ENCODE data around the gene WDFY1.

Gene WDFY1

DNA sequence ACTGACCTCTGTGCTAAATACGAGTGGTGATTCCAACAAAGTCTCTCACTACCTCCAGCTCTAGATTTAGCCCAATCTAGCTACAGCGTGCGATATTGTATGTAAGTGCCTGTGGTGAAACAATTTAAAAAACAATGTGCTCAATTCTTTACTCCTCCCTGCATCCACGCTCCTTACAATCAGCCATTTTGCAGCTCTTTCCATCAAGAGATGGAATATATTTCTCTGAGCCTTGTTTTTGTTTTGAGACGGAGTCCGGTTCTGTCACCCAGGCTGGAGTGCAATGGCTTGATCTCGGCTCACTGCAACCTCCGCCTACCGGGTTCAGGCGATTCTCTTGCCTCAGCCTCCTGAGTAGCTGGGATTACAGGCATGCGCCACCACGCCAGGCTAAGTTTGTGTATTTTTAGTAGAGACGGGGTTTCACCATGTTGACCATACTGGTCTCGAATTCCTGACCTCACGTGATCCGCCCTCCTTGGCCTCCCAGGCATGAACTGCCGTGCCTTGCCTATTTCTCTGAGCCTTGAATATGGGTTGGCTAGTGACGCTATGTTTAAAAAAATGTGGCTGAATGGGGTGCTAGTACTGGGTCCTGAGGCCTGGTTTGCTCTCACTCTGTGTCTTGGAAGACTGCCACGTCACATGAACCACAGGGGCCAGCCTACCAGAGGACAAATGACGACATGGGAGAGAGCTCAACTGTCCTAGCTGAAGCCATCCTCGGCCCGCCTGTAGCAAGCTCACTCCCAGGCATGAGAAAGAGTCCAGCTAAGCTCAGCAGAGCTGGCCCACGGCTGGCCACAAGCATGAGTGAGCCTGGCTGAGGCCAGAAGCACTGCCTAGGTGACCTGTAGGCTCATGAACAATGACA, 14.8 kb downstream of the WDFY1 start:
- peak; percentile 70 for DNase-seq (ENCODE audit: low spot score)

DNA sequence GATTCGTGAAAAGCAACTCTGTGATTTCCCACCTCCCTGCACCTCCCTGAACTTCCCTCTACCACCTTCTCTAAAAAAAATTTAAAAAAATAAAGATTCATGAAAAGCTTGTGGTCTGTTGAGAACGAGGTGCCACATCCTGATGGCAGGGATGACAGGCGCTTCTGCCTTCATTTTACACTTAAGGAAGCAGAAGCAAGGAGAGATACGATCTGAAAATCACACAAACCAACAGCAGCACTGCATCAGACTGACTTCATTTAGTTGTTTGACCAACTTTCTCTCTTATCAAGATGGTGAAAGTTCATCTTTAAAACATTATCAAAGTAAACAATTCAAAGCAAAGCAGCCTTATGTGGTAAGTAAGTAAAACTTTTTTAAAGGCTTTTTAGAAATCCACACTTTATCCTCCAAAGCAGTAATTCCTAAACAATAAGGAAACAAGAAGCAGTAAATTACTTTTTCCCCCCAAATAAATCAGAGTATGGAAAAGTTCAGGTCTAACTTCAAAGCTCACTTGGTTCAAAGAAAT, 15.5 kb downstream of the WDFY1 start:
- DNase-seq (ENCODE audit: low spot score): no peak

DNA sequence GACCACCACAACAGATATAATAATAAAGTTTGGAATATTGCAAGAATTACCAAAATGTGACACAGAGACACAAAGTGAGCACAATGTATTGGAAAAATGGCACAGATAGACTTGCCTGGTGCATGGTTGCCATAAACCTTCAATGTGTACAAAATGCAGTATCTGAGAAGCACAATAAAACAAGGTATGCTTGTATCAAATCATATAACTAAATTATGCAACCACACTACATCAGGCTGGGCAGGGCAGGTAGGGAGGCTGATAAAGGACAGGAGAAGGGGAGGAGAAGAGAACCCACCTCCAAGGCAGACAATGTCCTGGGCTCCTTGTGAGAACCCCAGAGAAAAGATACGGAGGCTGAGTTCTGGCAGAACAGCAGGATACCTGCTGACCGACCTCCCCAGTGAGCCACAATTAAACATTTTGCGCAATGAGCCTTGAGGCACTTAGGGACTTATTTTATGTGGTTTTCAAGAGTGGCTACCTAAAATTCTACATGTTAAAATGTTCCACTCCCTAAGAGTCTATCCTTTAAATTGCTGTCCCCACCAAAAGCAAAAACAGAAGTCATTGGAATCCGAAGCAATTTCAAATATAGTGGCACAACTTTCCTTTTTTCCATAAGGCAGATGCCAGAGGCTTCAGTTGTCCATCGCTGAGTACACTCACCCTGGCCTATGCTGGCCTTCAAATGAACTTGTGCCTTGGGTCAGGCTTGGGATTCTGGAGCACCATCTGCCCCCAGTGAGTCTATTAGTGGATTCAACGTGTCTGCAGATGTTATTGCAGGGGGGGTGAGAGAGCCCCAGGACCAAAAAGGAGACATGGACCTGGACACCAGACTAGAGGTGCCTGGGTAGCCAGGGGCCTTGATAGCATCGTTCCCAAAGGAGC, 16.8 kb downstream of the WDFY1 start:
- no peak for DNase-seq (ENCODE audit: low spot score)

DNA sequence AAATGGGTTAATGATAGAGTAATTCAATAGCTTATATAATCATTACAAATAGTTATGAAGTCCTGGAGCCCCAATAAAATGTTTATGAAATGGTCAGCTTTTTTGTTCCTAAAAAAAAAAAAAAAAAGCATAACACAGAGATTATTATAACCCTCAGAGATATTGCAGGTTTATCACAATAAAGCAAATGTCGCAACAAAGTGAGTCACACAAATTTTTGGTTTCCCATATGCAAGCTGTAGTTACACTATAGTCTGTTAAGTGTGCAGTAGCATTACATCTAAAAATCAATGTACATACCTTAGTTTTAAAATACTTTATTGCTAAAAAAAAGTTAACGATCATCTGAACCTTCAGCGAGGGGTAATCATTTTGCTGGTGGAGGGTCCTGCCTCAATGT, 20.0 kb downstream of the WDFY1 start:
- no peak for DNase-seq (ENCODE audit: low spot score)

DNA sequence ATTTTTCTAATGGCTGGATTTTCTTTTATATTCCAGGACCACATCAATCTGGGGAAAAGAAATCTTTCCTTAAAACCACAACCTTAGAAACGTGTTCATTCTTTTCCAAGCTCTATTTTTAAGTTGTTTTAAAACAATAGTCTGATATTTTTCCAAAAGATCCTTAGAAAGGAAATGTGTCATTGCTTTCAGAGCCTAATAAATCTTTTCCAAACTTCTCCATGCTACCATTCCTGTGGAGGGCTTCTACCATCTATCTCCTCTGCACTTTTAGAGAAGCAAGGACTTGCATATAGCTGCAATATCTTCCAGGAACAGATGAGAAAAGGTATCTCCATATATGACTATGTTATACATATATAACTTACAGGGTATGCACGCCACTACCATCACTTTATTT, 21.2 kb downstream of the WDFY1 start:
- no peak for DNase-seq (ENCODE audit: low spot score)

DNA sequence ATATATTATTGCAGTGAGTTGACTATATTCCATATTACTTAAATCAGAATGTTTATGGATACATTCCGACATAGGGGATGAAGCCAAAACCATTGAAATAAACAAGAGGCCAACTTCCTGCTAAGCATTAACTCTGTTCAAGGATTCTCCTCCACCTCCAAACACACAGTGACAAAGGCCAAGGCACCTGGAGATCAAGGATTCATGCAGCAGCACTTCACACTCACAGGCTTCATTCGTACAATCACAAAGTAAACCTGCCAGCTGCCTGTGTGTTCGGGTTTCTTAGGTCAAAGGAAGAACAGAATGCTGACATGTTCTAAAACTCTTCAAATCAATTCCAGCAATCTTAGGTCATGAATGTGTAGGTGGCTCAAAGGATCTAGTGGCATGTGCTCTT, 22.8 kb downstream of the WDFY1 start:
- no peak for DNase-seq (ENCODE audit: low spot score)

DNA sequence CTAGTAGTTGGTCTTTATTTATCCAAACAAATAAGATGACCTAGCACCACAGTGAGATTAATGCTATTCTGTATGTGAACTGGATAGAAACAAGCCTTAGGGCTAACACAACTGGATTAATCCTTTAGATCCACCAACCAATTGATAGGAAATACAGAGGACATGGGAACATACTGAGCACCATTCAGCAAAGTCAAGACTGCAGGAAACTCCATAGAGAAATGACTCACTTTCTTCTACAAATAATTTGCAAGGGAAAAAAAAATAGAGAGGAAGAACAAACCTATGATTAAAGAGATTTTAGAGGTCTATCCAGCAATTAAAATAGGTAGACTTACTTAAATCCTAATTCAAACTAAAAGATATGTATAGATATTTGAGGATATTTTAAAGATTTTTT, 23.9 kb downstream of the WDFY1 start:
- DNase-seq (ENCODE audit: low spot score): peak; percentile 24

DNA sequence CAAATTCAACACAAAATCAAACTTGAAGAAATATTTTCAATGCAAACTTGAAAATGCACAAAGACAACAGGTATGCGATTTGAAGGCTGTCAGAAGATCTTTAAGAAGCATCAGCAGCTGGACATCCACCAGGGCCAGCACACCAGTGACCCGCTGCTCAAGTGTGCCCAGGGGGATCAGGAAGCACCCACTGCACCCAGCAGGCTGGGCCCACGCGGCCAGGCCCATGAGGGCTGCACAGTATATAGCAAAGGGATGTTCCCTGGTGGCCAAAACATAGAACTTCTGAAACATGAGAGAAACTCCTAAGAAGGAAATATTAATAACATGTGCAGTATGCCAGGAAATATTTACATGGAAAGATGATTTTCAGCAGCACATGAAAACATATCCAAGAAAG, 25.0 kb downstream of the WDFY1 start:
- DNase-seq (ENCODE audit: low spot score): no peak

DNA sequence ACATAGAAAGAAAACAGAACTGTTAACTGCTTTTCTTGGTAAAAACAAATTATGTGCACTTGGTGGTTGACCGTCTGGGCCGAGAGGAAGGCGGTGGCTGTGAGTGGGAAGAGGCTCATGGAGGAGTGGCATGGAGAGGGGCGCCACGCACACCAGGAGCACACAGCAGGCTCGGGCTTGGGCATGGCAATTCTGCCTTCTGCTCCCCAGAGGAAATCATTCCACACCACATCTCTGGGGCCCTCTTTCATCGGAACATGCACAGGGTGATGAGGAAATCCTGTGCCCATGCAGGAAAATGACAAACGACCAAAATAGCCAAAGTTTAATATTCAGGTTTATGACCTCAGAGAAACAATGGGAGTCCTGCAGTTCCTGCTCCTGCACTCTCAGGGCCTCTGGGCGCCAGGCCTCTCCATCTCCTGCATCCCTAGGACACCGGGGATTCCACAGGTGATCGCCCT, 26.4 kb downstream of the WDFY1 start:
- DNase-seq (ENCODE audit: low spot score): no peak

DNA sequence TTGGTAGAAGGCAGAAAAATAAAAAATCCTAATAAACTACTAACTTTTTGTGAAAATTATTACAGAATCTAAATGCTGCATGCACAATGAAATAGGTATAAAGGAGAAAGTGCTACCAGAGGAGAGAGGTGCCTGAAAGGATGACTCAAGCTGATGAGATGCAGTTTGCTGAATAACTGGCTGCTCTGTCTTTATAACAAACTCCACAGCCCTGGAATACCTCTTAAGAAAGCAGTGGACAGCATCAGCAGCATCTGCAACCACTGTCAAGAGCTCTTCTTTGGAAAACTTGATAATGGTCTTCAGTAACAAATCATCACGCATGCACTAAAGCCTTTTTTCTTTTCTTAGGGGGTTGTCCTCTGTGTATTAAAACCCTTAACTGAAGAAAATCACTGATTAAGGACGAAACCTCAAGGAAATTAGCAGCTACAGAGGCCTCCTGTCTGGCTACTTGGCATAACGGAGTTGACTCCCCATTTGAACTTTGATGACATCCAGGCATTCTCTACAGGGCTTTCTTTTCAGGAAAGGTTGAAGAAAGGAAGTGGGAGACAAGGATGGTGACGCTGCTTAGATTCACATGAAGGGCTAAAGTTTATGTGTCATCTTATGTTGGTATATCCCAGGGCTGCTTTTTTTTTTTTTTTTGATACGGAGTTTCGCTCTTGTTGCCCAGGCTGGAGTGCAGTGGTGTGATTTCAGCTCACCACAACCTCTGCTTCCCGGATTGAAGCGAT, 28.8 kb downstream of the WDFY1 start:
- no peak for DNase-seq (ENCODE audit: low spot score)

DNA sequence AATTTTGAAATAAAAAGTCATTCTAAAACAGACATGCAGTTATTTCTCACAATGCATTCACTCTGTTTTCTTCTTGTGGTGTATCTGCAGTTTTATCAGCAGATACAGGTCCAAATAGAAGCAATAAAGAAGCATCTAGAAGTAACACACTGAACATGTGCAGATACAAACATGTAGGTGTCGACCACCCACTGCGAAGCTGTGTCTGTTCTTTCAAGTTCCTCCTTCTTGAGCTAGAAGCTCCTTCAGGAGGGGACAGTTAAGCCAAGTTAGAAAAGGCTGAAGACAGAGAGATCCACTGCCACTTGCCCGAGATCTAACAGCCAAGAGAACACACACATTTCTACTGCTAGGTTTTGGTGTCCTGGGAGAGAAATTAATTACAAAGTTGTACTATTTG, 30.1 kb downstream of the WDFY1 start:
- DNase-seq (ENCODE audit: low spot score): no peak

DNA sequence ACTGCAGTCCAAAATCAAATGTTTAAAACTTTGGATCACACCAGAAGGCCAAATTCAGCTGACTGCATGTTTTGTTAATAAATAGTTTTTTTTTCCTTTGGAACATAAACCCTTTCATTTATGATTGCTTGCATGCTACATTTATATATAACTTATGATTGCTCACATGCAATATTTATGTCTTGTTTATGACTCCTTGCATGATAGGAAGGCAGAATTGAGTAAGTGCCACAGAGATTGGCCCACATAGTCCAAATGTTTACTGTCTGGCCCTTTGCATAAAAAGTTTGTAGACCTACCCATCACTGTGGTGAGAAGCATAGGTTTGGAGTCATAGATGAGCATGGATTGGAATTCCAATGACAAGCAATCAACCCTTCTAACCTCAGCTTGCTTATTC, 30.8 kb downstream of the WDFY1 start:
- DNase-seq (ENCODE audit: low spot score): no peak

DNA sequence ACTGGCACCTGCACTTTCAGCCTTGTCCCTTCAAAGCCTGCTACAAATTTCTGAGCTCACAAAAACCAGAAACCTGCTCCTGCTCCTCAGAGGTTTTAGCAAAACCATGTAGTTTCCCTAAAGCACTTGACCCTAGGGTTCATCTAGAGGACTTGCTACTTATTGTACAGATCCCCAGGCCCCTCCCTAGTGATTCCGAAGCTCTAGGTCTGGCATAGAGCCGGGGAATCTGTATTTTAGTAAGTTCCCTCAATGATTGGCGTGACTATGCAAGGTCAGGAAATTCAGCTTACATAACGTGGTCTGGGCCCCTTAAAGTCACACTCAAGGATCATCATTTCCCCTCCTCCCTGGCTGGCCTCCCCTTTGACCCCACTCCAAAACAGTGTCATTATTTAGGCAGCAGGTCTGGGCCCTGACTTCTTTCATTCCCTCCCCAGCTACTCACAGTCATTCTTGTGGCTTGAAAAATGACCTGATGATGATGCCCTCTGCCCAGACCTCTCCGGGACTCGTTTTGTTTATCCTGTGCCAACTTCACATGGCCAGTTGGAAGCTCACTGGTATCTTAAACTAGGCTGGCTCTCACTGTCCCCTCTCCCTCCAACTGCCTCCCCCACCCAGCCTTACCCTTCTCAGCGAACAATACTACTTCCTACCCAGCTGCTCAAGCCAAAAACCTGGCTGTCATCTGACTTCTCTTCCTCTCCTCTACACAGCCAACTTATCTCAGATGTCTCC, 36.0 kb downstream of the WDFY1 start:
- no peak for DNase-seq (ENCODE audit: low spot score)

DNA sequence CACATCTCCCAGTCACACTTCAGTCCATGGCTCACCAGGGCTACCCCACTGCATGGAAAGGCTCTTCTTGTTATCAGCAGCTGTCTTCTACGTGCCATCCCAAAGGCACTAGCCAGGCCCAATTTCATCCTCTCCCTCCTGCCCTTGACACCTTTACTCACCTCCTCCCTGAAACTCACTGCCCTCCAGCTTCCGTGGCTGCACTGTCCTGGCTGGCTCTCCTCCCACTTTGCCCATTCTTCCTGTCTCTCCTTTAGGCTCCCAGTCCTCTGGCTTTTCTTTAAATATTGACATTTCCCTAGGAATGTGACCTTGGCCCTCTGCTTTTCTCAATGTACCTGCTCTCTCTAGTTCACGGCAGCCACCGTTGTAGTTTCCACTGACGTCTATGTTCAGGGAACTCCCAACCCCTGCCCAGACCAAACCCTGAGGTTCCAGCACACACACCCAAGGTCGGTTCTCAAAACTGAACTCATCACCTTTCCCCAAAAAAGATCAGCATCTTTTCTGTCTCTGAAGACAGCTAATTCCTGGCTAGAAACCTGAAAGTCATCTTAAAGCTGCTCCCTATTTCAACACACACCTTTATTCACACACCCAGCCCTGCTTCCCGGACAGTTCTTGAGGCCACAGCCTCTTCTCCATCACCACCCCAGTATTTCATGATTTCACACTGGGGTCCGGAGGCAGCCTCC, 36.7 kb downstream of the WDFY1 start:
- no peak for DNase-seq (ENCODE audit: low spot score)

DNA sequence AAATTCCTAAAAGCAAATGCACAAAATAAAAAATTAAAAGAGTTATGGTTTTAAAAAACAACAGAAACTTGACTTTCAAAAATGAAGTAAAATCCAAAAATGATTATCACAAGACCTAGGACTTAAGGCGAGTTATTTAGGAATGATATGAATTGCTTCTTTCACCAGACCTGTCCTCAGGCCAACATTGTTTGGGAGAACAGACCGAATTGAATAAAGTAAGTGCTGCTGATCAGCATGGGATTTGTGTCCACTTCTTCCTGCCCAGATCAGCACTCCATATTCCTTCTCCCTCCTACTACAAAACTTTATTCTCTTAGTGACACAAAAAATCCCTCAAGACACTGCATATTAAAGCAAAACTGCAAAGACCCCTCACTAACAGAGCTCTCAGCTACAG, 39.1 kb downstream of the WDFY1 start:
- no peak for DNase-seq (ENCODE audit: low spot score)

DNA sequence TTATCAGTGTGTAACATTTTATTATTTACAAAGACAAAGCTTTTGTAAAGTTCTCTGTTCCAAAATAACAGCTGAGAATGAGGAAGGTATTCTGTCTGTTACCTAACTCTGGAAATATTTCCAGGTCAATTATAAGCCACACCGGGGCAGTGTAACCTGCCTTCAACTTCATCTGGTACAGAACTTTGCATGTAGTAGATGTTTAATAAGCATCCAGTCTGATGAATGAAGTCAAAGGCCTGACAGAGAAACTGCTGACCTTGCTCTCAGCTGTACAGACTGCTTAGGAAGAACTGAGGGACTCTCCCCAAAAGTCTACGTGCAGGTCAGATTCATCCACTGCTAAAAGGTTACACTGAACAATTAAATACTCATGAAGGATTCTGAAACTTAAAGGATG, 43.3 kb downstream of the WDFY1 start:
- no peak for DNase-seq (ENCODE audit: low spot score)

DNA sequence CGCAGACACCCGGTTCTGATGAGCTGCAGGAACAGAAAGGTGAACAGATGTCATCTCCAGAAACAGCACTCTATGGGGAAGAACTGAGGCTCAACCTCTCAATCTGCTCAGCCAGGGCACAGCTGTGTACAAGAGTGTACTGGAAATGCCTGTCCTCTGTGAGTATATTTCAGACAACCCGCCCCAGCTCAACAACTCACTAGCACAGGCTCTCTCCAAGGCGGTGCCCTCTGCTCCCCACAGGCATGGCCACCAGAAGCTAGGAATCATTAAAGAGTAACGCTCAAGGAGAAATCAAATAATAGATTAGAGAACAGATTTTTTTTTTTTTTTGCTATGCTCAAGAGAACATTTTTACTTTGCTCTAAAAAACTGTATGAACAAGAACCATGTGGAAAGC, 43.8 kb downstream of the WDFY1 start:
- no peak for DNase-seq (ENCODE audit: low spot score)

DNA sequence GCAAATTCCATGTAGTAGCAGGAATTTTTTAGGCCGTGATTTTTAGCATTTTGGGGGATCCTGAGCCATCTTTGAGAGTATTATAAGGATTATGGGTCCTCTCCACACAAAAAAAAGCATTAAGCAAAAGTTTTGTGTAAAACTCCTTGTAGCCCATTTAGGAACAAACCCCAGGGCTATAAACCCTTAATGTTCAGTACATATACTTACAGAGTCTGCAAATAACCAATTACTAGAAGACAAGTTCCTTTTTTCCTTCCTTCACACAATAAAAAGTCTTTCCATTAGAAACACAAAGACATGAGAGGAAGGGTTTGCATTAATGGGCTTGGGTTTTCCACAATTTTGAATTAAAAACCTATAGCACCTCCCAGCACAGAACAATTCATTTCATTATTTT, 44.6 kb downstream of the WDFY1 start:
- no peak for DNase-seq (ENCODE audit: low spot score)

DNA sequence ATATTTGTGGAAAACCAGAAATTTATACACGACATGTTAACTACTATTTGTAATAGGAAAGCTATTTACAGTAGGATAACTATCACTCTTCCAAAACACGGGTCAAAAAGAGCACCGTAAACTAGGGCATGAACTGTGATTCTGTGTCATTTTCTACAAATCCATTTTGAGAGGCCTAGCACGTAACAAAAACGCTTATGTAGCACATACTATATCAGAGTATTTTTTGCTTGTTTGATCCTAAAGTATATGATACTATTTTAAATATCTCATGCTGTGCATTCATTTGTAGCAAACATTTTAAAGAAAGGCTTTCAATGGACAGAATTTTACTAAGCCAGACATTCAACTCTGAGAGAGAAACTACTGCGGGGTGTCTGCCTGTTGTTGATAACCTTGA, 45.1 kb downstream of the WDFY1 start:
- DNase-seq (ENCODE audit: low spot score): no peak

DNA sequence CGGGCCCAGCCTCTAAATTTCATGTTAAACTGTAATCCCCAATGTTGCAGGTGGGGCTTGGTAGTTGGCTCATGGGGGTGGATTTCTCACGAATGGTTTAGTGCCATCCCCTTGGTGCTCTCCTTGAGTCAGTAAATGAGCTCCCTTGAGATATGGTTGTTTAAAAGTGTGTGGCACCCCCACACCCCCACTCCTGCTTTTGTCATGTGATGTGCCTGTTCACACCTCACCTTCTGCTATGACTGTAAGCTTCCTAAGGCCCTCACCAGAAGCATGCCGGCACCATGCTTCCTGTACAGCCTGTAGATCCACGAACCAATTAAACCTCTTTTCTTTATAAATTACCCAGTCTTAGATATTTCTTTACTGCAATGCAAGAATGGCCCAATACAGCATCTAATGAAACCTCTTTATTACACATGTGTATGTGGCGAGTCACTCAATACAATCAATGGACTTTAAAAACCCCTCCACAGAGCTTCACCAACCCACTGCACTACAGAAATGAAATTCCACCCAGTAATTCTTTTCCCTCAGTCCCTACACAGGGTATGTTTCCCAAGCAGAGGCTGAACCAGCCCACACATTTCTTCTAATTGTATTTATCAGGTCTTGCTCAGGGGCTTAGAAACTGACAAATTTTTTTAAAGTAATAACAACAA, 47.3 kb downstream of the WDFY1 start:
- DNase-seq (ENCODE audit: low spot score): no peak
